ENCODE results near the gene TMEM184A. TPM values are rescaled to one million over a fixed set of nuclear protein-coding genes. Genes with fewer than 3 reads are reported as not detected.
A peak's percentile ranks its signal among the peaks of the same experiment; 100 is the strongest.

The TMEM184A gene
- total and polyA plus RNA-seq, 2 of the 8 experiments (the other 6 are each of a cell fraction or from before 2014, with no cell fraction given), result 1.8 to 2.1 TPM

- H3K79me2 ChIP-seq (ENCODE audit: control insufficient read depth in 1 of 2, insufficient read depth in 2 of 2, low read length in 2 of 2), result no peaks in the 10 kb centered on the region
- no peak overlapping the region for H2BK120ac ChIP-seq (replicated peaks; ENCODE audit: low read depth, low read length)
- no peak overlapping the region for H3K27ac ChIP-seq (ENCODE audit: low read depth, low read length)
- no peak for FAIRE-seq
- ChIA-PET POLR2A (ENCODE audit: partially characterized antibody) (interaction anchor here (1.4 kb wide), 1 partner anchor 74 kb away, joined by 3 read pairs; no protein-coding TSS in a partner anchor), CTCF (ENCODE audit: partially characterized antibody) (interaction anchor here (1.0 to 1.6 kb wide), 4 partner anchors 10 to 74 kb away, joined by 4 to 7 read pairs (median 4); no protein-coding TSS in a partner anchor)
- no peak overlapping the region for H3K18ac ChIP-seq (ENCODE audit: extremely low read depth, low read length)
- peaks cover 0 to 3% of the 10 kb centered on the region in 2 experiments for H4K20me1 ChIP-seq (replicated peaks in 1 of 2; ENCODE audit: control insufficient read depth in 1 of 2, insufficient read depth in 2 of 2, low read length in 2 of 2)
- H4K91ac ChIP-seq (replicated peaks; ENCODE audit: insufficient read length, low read length), result peak overlapping the region; percentile 73
- no peaks in the 10 kb centered on the region for H3K36me3 ChIP-seq (ENCODE audit: control insufficient read depth in 2 of 4, insufficient read depth in 4 of 4, low read length in 3 of 4)
- no peak overlapping the region for H3K56ac ChIP-seq (replicated peaks; ENCODE audit: insufficient read length, low read depth, low read length)
- no peaks in the 10 kb centered on the region; a peak in 1 of 7 replicates for H3K4me1 ChIP-seq (replicated peaks in 1 of 4; ENCODE audit: control insufficient read depth in 3 of 4, insufficient read depth in 4 of 4, low read length in 3 of 4)
- no peak overlapping the region for H3K23ac ChIP-seq (ENCODE audit: insufficient read length)
- peak overlapping the region; percentile 96 for H3K4ac ChIP-seq (replicated peaks; ENCODE audit: insufficient read length, low read depth, low read length)
- WGBS, 2 experiments (ENCODE audit: extremely low coverage in 1 of 2, insufficient coverage in 1 of 2, insufficient read length in 1 of 2, insufficient replicate concordance in 2 of 2, low coverage in 1 of 2, low lambda C conversion rate in 2 of 2, missing lambda C conversion rate in 1 of 2), result 84% methylated on average over 14 of the region's 14 CpGs; no CpG with 5 or more reads in 1 of the 2 experiments
- no peaks in the 10 kb centered on the region for H3K9me3 ChIP-seq (ENCODE audit: insufficient read depth in 2 of 2, low read depth in 1 of 2, low read length in 1 of 2)
- peak overlapping the region; percentile 87; the same call in 1 of the 2 replicates for H2BK12ac ChIP-seq (ENCODE audit: low read depth, low read length)
- no peak overlapping the region for H3K4me3 ChIP-seq (ENCODE audit: extremely low read depth in 1 of 4, insufficient read depth in 2 of 4, low read depth in 3 of 4, low read length in 4 of 4)
- DNase-seq (ENCODE audit: low read depth in 1 of 2, low spot score in 2 of 2), result no peak
- no peak overlapping the region for H2AFZ ChIP-seq (ENCODE audit: low read length)
- peak overlapping the region; percentile 55; the same call in 1 of the 2 replicates for H2BK20ac ChIP-seq (ENCODE audit: low read length)
- peak overlapping the region; percentile 99 for H2BK15ac ChIP-seq (ENCODE audit: low read length)
- H4K5ac ChIP-seq (ENCODE audit: insufficient read length, low read depth, low read length), result no peak overlapping the region
- H3K4me2 ChIP-seq (ENCODE audit: insufficient read depth in 1 of 2, low read depth in 2 of 2, low read length in 2 of 2), result no peak overlapping the region
- no peaks in the 10 kb centered on the region for H3K79me1 ChIP-seq (ENCODE audit: low read depth, low read length)
- no peak overlapping the region for H3K9ac ChIP-seq (replicated peaks in 1 of 4; ENCODE audit: extremely low read depth in 1 of 4, low read depth in 3 of 4, low read length in 3 of 4)
- no peaks in the 10 kb centered on the region for H3K27me3 ChIP-seq (replicated peaks in 1 of 4; ENCODE audit: control insufficient read depth in 3 of 4, extremely low read depth in 1 of 4, insufficient read depth in 3 of 4, low read length in 3 of 4)
- no peak overlapping the region for H3K14ac ChIP-seq (ENCODE audit: insufficient read length)
- no peak overlapping the region for H4K8ac ChIP-seq (ENCODE audit: extremely low read depth, insufficient read depth, low read length)
- TF ChIP-seq RBBP5 (IDR thresholded peaks at IDR 0.05; ENCODE audit: borderline replicate concordance, low read depth, low read length), result no peak
- TF ChIP-seq EP300 (IDR thresholded peaks at IDR 0.05; ENCODE audit: borderline replicate concordance in 1 of 2, low read depth in 2 of 2, low read length in 2 of 2), result no peak
- TF ChIP-seq SP2 (IDR thresholded peaks at IDR 0.05; ENCODE audit: low read length), result no peak
- TF ChIP-seq CHD2 (IDR thresholded peaks at IDR 0.05; ENCODE audit: low read length), result no peak
- no peak for TF ChIP-seq BCL11A (IDR thresholded peaks at IDR 0.05; ENCODE audit: low read depth in 2 of 2, low read length in 2 of 2)
- no peak for TF ChIP-seq CHD1 (IDR thresholded peaks at IDR 0.05; ENCODE audit: low read depth, low read length)
- no peak for TF ChIP-seq CBX8 (IDR thresholded peaks at IDR 0.05; ENCODE audit: borderline replicate concordance, low read depth, low read length)
- TF ChIP-seq HDAC2 (IDR thresholded peaks at IDR 0.05; ENCODE audit: borderline replicate concordance in 1 of 2, low read depth in 2 of 2, low read length in 2 of 2), result no peak
- TF ChIP-seq CEBPB (IDR thresholded peaks at IDR 0.05; ENCODE audit: low read depth, low read length), result no peak
- peak overlapping the region; percentile 79; the same call in 1 of the 2 replicates for H2AK5ac ChIP-seq (ENCODE audit: low read depth, low read length)
- no peaks in the 10 kb centered on the region for H3K23me2 ChIP-seq (ENCODE audit: low read depth, low read length)
- no peak overlapping the region; the same call in 1 of the 2 replicates for H2BK5ac ChIP-seq (ENCODE audit: low read depth, low read length)
These were observed 7.1 kb downstream of the TMEM184A start for GRCh38 chr7:1548944-1549343.
